ENCODE measurements around the gene ANKRD44.

DNA sequence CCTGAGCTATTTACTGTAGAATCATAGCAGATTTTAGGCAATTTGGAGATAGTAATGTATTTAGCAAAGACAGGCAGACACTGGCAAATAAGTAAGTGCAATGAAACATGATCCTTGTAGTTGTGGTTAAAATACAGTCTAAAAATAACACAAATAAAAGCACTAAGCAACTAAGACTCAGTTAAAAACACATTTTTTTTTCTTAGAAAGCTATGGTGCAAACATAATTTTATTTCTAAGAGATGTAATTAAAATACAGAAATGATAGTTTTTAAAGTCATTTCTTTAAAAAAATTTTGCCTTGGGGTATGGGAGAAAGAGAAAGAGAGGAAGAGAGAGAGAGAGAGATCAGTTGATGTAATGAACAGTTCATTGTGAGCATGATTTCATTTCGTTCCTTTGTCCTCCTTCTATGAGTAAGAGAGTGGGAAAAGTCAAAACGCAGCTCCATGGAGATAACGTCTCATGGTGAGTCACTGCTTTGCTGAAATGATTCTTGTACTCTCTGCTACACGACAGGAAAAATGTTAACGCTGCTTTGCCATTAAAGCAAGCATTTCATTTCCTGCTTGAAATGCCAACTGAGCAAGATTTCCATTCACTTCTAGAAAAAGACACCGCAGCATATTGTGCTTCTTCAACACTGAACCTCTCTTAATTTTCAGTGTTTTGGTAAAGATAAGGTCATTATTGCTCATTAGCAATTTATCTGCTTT is 322.8 kb downstream of the ANKRD44 start:
- TF ChIP-seq CTCF (IDR thresholded peaks at IDR 0.05; ENCODE audit: low read length): no peak
- TF ChIP-seq EZH2 (IDR thresholded peaks at IDR 0.05; ENCODE audit: borderline replicate concordance, low read length): no peak
